HCT116 (cell line): ENCODE results near the gene RFX2. TPM values are rescaled to one million over a fixed set of nuclear protein-coding genes. Genes with fewer than 3 reads are reported as not detected.

Source experiments
- ATAC-seq: fragments of 200-7000 bp; cut with Tn5 transposase; 2 replicates; pipeline ENCODE4 v1.9.1; 2020; ENCODE audit warnings: mild to moderate bottlenecking, moderate library complexity
- BruUV-seq: library from RNA; stranded (reverse); fragments of 400-500 nt; replicated peaks from 2 replicates; lab custom pipeline; 2021; lab: Mats Ljungman, UMichigan
- CTCF ChIA-PET: fragments of 300-600 bp; sonication (Branson Sonifier 250); formaldehyde crosslinking; loops from one replicate; lab custom pipeline; 2021; ENCODE audit warnings: antibody characterized with exemption; lab: Charles Lee
- POLR2A ChIA-PET: fragments of 300-600, 350-600 bp; sonication (Branson Sonifier 250); formaldehyde crosslinking; loops from one replicate; lab custom pipeline; 2021; ENCODE audit warnings: antibody characterized with exemption; lab: Charles Lee
- RAD21 ChIA-PET, 2 experiments: fragments of 300-600 bp; sonication (Branson Sonifier 250); formaldehyde crosslinking; loops; one replicate each; lab custom pipeline; 2023; ENCODE audit warnings: low total read pairs in 2 of 2; ENCODE audit not compliant: uncharacterized antibody in 2 of 2, unreplicated experiment in 2 of 2, low non-redundant PET in 1 of 2; lab: Charles Lee
- DNase-seq: peaks from one replicate; pipeline ENCODE4 v3.0.0-alpha.2; 2010; ENCODE audit warnings: low read depth, low spot score
- H2AFZ ChIP-seq: fragments of 200-600 bp; shearing (Covaris generic), sonication (generic); 2 replicates; pipeline ENCODE4 v1.6.1; 2017; ENCODE audit warnings: low read depth, mixed run types, mixed read lengths, antibody characterized with exemption, low read length; ENCODE audit not compliant: poor library complexity, severe bottlenecking
- H3K27ac ChIP-seq: 2 replicates; pipeline ENCODE4 v1.5.1; 2012; ENCODE audit warnings: low read depth, low read length
- H3K27me3 ChIP-seq: fragments of 200-600 bp; sonication (generic); 2 replicates; pipeline ENCODE4 v1.6.1; 2016; ENCODE audit warnings: mixed run types, low read length, mixed read lengths; ENCODE audit not compliant: insufficient read depth
- H3K36me3 ChIP-seq, 2 experiments: fragments of 200-500 bp in 1 of 2; fragments of 200-600 bp in 1 of 2; sonication (Bioruptor generic) in 1 of 2; sonication (generic) in 1 of 2; 2 replicates each; pipeline versions ENCODE4 v1.5.1 to v1.6.1; 2014 to 2016; ENCODE audit warnings: low read length in 2 of 2, inconsistent platforms in 1 of 2, mixed read lengths in 1 of 2, mixed run types in 1 of 2; ENCODE audit not compliant: insufficient read depth in 2 of 2, control insufficient read depth in 1 of 2
- H3K4me1 ChIP-seq, 2 experiments: fragments of 200-600 bp in 1 of 2; sonication (generic) in 1 of 2; 2 replicates each; pipeline versions ENCODE4 v1.5.1 to v1.6.1; 2012 to 2017; ENCODE audit warnings: low read length in 2 of 2, inconsistent platforms in 1 of 2, mild to moderate bottlenecking in 1 of 2, mixed read lengths in 1 of 2, mixed run types in 1 of 2, moderate library complexity in 1 of 2; ENCODE audit not compliant: insufficient read depth in 2 of 2, control insufficient read depth in 1 of 2
- H3K4me2 ChIP-seq: fragments of 200-600 bp; sonication (generic); 2 replicates; pipeline ENCODE4 v1.6.1; 2017; ENCODE audit warnings: mixed run types, low read length, mixed read lengths
- H3K4me3 ChIP-seq, 2 experiments: fragments of 200-600 bp in 1 of 2; sonication (generic) in 1 of 2; replicated peaks in 1 of 2; 2 replicates each; pipeline ENCODE4 v1.5.1; 2011 to 2016; ENCODE audit warnings: low read length in 2 of 2, control low read depth in 1 of 2, low read depth in 1 of 2, mild to moderate bottlenecking in 1 of 2, mixed read lengths in 1 of 2, mixed run types in 1 of 2
- H3K79me2 ChIP-seq: fragments of 200-600 bp; sonication (generic); 2 replicates; pipeline ENCODE4 v1.6.1; 2017; ENCODE audit warnings: mild to moderate bottlenecking, mixed run types, low read length, moderate library complexity, mixed read lengths; ENCODE audit not compliant: insufficient read depth
- H3K9ac ChIP-seq: fragments of 200-600 bp; sonication (generic); 2 replicates; pipeline ENCODE4 v1.6.1; 2016; ENCODE audit warnings: low read length, mixed read lengths
- H3K9me2 ChIP-seq: fragments of 200-600 bp; sonication (generic), shearing (Covaris generic); 2 replicates; pipeline ENCODE4 v1.6.1; 2017; ENCODE audit warnings: mixed run types, mild to moderate bottlenecking, moderate library complexity; ENCODE audit not compliant: insufficient read depth
- H3K9me3 ChIP-seq, 2 experiments: fragments of 200-500 bp in 1 of 2; fragments of 200-600 bp in 1 of 2; sonication (Bioruptor generic) in 1 of 2; sonication (generic) in 1 of 2; 2 replicates each; pipeline ENCODE4 v1.6.1; 2014 to 2017; ENCODE audit warnings: low read length in 2 of 2, mixed read lengths in 2 of 2, inconsistent platforms in 1 of 2, low read depth in 1 of 2, mild to moderate bottlenecking in 1 of 2, mixed run types in 1 of 2, moderate library complexity in 1 of 2; ENCODE audit not compliant: control insufficient read depth in 1 of 2, insufficient read depth in 1 of 2
- H4K20me1 ChIP-seq: fragments of 200-600 bp; sonication (generic), shearing (Covaris generic); 2 replicates; pipeline ENCODE4 v1.6.1; 2017; ENCODE audit warnings: mixed run types, mild to moderate bottlenecking, moderate library complexity; ENCODE audit not compliant: insufficient read depth
- CTCF ChIP-seq, 3 experiments: fragments of 200-600 bp in 1 of 3; sonication (generic) in 1 of 3; IDR thresholded peaks in 2 of 3; conservative IDR thresholded peaks in 1 of 3; 2 replicates each; pipeline ENCODE4 v1.5.1; 2012 to 2017; ENCODE audit warnings: low read depth in 2 of 3, low read length in 2 of 3, antibody characterized with exemption in 1 of 3, borderline replicate concordance in 1 of 3, control low read depth in 1 of 3, mild to moderate bottlenecking in 1 of 3, mixed read lengths in 1 of 3, mixed run types in 1 of 3, moderate library complexity in 1 of 3; ENCODE audit not compliant: insufficient read depth in 1 of 3
- EZH2 ChIP-seq: fragments of 200-600 bp; sonication (generic); IDR thresholded peaks from 2 replicates; pipeline ENCODE4 v1.6.1; 2017; ENCODE audit warnings: antibody characterized with exemption, mixed run types
- EZH2phosphoT487 ChIP-seq: fragments of 200-600 bp; IDR thresholded peaks from 2 replicates; pipeline ENCODE4 v1.6.1; 2018; ENCODE audit warnings: antibody characterized with exemption, borderline replicate concordance
- MAX ChIP-seq: IDR thresholded peaks from 2 replicates; pipeline ENCODE4 v1.6.1; 2012
- POLR2AphosphoS5 ChIP-seq: IDR thresholded peaks from 2 replicates; pipeline ENCODE4 v1.6.1; 2011; ENCODE audit warnings: mild to moderate bottlenecking, low read depth, low read length, moderate library complexity
- TCF7L2 ChIP-seq: IDR thresholded peaks from 2 replicates; pipeline ENCODE4 v1.7.0; 2011; ENCODE audit warnings: borderline replicate concordance, inconsistent platforms; ENCODE audit not compliant: insufficient read depth, insufficient read length; ENCODE audit errors: extremely low read depth
- intact Hi-C: fragments of 100-400 bp; cut with micrococcal nuclease; formaldehyde crosslinking; loops from 2 replicates; pipeline ENCODE4 v1.10.0; 2022
- total RNA-seq: library from RNA; stranded (reverse); gene quantifications from one replicate; pipeline ENCODE4 v1.2.1, GENCODE V29; 2021; ENCODE audit not compliant: unreplicated experiment

The RFX2 gene
- total RNA-seq, 1 experiment from 2014 or later: 13.7 TPM

- no peak overlapping the region for H2AFZ ChIP-seq
- H4K20me1 ChIP-seq: peaks cover 5% of the 10 kb centered on the region; the same call in 1 of the 2 replicates
- no TSS peak for BruUV-seq
- H3K27ac ChIP-seq: no peak overlapping the region
- ATAC-seq (no peak), DNase-seq (no peak)
- TF ChIP-seq CTCF (IDR thresholded peaks at IDR 0.05 in 2 of 3, conservative IDR thresholded peaks at IDR 0.05 in 1 of 3; ENCODE audit: borderline replicate concordance in 1 of 3, insufficient read depth in 1 of 3, low read depth in 2 of 3, low read length in 2 of 3): no peak
- no peak for TF ChIP-seq TCF7L2
- no peaks in the 10 kb centered on the region for H3K4me1 ChIP-seq
- no peak overlapping the region for H3K4me2 ChIP-seq
- ChIA-PET RAD21 (no interaction called here), POLR2A (no interaction called here), CTCF (interaction anchor here (1.3 kb wide), 1 partner anchor 143 kb away, joined by 3 read pairs; the partner anchor contains the start of gene NRTN)
- H3K4me3 ChIP-seq: no peak overlapping the region
- H3K27me3 ChIP-seq: no peaks in the 10 kb centered on the region
- no peak overlapping the region for H3K9ac ChIP-seq
- peaks cover 0 to 23% of the 10 kb centered on the region in 2 experiments; a peak in 1 of 4 replicates for H3K36me3 ChIP-seq
- no peaks in the 10 kb centered on the region for H3K9me2 ChIP-seq
- intact Hi-C loops: no loop called here
- H3K9me3 ChIP-seq: no peaks in the 10 kb centered on the region
- peaks cover 94% of the 10 kb centered on the region for H3K79me2 ChIP-seq
Observed at GRCh38 chr19:5947435-5947834, 162.9 kb downstream of the RFX2 start.

- no peaks in the 10 kb centered on the region for H3K9me2 ChIP-seq
- no peak for TF ChIP-seq EZH2
- TF ChIP-seq POLR2AphosphoS5: no peak
- no peak for TF ChIP-seq TCF7L2
- TF ChIP-seq EZH2phosphoT487: no peak
- no peak for TF ChIP-seq MAX
- intact Hi-C loops: no loop called here
- no TSS peak for BruUV-seq
- peaks cover 77% of the 10 kb centered on the region for H3K79me2 ChIP-seq
- no peaks in the 10 kb centered on the region for H3K27me3 ChIP-seq
- no peaks in the 10 kb centered on the region for H3K4me1 ChIP-seq
- no peak overlapping the region for H2AFZ ChIP-seq
- H4K20me1 ChIP-seq: peaks cover 5% of the 10 kb centered on the region; the same call in 1 of the 2 replicates
- no peak overlapping the region for H3K4me2 ChIP-seq
- DNase-seq: no peak
- no peak for ATAC-seq
- no peak overlapping the region for H3K9ac ChIP-seq
- CTCF ChIA-PET: no interaction called here
- H3K9me3 ChIP-seq: no peaks in the 10 kb centered on the region
- H3K4me3 ChIP-seq: no peak overlapping the region
- POLR2A ChIA-PET: no interaction called here
- RAD21 ChIA-PET: no interaction called here
- peaks cover 3 to 8% of the 10 kb centered on the region in 2 experiments; a peak in 3 of 4 replicates for H3K36me3 ChIP-seq
- H3K27ac ChIP-seq: no peak overlapping the region
Observed at GRCh38 chr19:5943623-5944022, 166.7 kb downstream of the RFX2 start.

Other genes starting within 250 kb of the RFX2 start
- gene FUT5, start 240.0 kb downstream of the RFX2 start, total RNA-seq: 0.84 TPM
- 311 TPM for gene NDUFA11, start 206.7 kb downstream of the RFX2 start, total RNA-seq
- gene VMAC, start 205.6 kb downstream of the RFX2 start, total RNA-seq: 2.1 TPM
- 2.5 TPM for gene CAPS, start 196.2 kb downstream of the RFX2 start, total RNA-seq
- 62.4 TPM for gene RANBP3, start 132.4 kb downstream of the RFX2 start, total RNA-seq
- 0.37 TPM for gene ACSBG2, start 25.2 kb upstream of the RFX2 start, total RNA-seq
- gene MLLT1, start 169.5 kb upstream of the RFX2 start, total RNA-seq: 55.0 TPM
- not detected for gene ACER1, start 223.1 kb upstream of the RFX2 start, total RNA-seq